Epithelial cell of proximal tubule (primary cell): Measurements from ENCODE around the gene ZNF148. TPM values are rescaled to one million over a fixed set of nuclear protein-coding genes. Genes with fewer than 3 reads are reported as not detected.
"Not testable (repeated sequence)": the region's sequence is repeated elsewhere in the genome, so short reads cannot be mapped to it uniquely, and the experiment has no call there.

Experiments
- DNase-seq: peaks from one replicate; pipeline ENCODE4 v3.0.0-alpha.2; 2011; ENCODE audit warnings: low read depth
- H3K4me3 ChIP-seq: 2 replicates; pipeline ENCODE4 v1.5.1; 2011; ENCODE audit warnings: low read depth, mild to moderate bottlenecking, low read length
- CTCF ChIP-seq: conservative IDR thresholded peaks from 2 replicates; pipeline ENCODE4 v1.5.1; 2012; ENCODE audit warnings: low read depth, mild to moderate bottlenecking, low read length
- total RNA-seq: library from RNA; depleted of rRNA; stranded (reverse); fragments of >200 nt; gene quantifications from 2 replicates; pipeline ENCODE4 v1.2.3, GENCODE V29; 2015

The ZNF148 gene
- total RNA-seq: 14.7 and 16.3 TPM in 2 replicates

GRCh38 chr3:125374996-125375941, at the start of gene ZNF148:
Gene ZNF148 (minus strand): TSS chr3:125375325. CDS start chr3:125313640, 61,685 bp downstream.
- H3K4me3 ChIP-seq: peak within 1 kb of the TSS; percentile 64
- no peak for TF ChIP-seq CTCF
- DNase-seq: no peak

GRCh38 chr3:125418306-125418705, 43.2 kb upstream of the ZNF148 start:
- no peak for DNase-seq
- TF ChIP-seq CTCF: no peak
- no peak overlapping the region for H3K4me3 ChIP-seq

GRCh38 chr3:125416235-125416634, 41.1 kb upstream of the ZNF148 start:
- H3K4me3 ChIP-seq: no peak overlapping the region
- no peak for DNase-seq
- no peak for TF ChIP-seq CTCF

- TF ChIP-seq CTCF: no peak
- DNase-seq: no peak
Observed at GRCh38 chr3:125414669-125415068, 39.5 kb upstream of the ZNF148 start.

GRCh38 chr3:125410922-125411321, 35.8 kb upstream of the ZNF148 start:
- no peak for DNase-seq
- H3K4me3 ChIP-seq: no peak overlapping the region
- no peak for TF ChIP-seq CTCF

More at GRCh38 chr3:125414669-125415068, 39.5 kb upstream of the ZNF148 start:
- H3K4me3 ChIP-seq: no peak overlapping the region

- no peak overlapping the region for H3K4me3 ChIP-seq
- DNase-seq: peak; percentile 63
- TF ChIP-seq CTCF: no peak
Observed at GRCh38 chr3:125406070-125406469, 30.9 kb upstream of the ZNF148 start.

GRCh38 chr3:125405515-125405914, 30.4 kb upstream of the ZNF148 start:
- H3K4me3 ChIP-seq, DNase-seq: not testable (repeated sequence)
